Measurements from ENCODE around the gene IGSF9.

- TF ChIP-seq EZH2phosphoT487 (IDR thresholded peaks at IDR 0.05; ENCODE audit: insufficient read depth, low read depth) (no peak), EZH2 (IDR thresholded peaks at IDR 0.05; ENCODE audit: insufficient read depth, poor library complexity, severe bottlenecking) (no peak)
Observed at GRCh38 chr1:159959451-159959850, 14.0 kb upstream of the IGSF9 start.
